Measurements from ENCODE around the gene FEZ2.
A peak's percentile ranks its signal among the peaks of the same experiment; 100 is the strongest.

Gene FEZ2

DNA sequence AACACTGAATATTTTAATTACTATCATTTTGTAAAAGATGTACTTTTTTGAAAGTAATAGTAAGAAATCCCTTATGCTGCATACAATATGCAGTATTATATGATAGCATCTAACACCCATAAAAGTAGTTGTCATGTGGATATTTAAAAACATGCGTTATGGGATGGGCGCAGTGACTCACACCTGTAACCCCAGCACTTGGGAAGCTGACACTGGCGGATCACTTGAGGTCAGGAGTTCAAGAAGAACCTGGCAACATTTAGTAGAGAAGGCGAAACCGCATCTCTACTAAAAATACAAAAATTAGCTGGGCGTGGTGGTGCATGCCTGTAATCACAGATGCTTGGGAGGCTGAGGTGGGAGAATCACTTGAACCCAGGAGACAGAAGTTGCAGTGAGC, 88.9 kb downstream of the FEZ2 start:
- DNase-seq = no peak
- in situ Hi-C loops (cut with MboI; ENCODE audit: low pct_unique_long_range_greater_than_20kb, low sequenced_read_pairs) = no loop called here

DNA sequence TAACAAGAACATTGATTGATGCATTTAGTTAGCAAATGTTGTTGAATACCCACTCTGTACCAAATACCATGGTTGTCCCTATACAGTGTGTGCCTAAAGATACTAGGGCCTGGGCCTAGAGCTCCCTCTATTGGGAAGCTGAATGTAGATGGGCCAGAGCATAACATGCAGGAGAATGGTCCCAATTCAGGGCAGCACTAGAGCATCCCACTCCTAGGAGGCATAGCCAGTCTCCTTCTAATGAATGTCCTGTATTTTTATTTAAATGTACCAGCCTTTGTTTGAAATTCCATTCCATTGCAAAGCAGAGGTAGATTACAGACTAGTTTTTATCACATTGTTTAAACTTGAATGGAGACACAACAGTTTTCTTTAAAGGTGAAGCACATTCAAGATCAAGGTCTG, 90.6 kb downstream of the FEZ2 start:
- DNase-seq = peak; percentile 64

More for the DNA sequence above, 90.6 kb downstream of the FEZ2 start:
- in situ Hi-C loops (cut with MboI; ENCODE audit: low pct_unique_long_range_greater_than_20kb, low sequenced_read_pairs) = no loop called here
